Stomach (tissue), 4 donors: Measurements from ENCODE around the gene TEX26.

ENCODE experiments used
- POLR2A ChIP-seq, 4 donors: fragments of 450-650 bp; IDR thresholded peaks; one replicate each; pipeline ENCODE4 v1.6.1; 2016; ENCODE audit warnings: antibody characterized with exemption in 4 of 4, control low read depth in 2 of 4, mild to moderate bottlenecking in 1 of 4, moderate library complexity in 1 of 4
- POLR2AphosphoS5 ChIP-seq, 3 donors: sonication (generic); formaldehyde crosslinking; IDR thresholded peaks; one replicate each; pipeline ENCODE4 v1.6.1; 2016; ENCODE audit warnings: antibody characterized with exemption in 3 of 3
- TF ChIP-seq, protein P1 (sequence below), 7 experiments: fragments of 450-650 bp in 4 of 7; fragments of 200-600 bp in 3 of 7; sonication (generic) in 3 of 7; IDR thresholded peaks; one replicate each; pipeline ENCODE4 v1.5.1; 2016 to 2019; ENCODE audit warnings: antibody characterized with exemption in 7 of 7, control low read depth in 2 of 7, mild to moderate bottlenecking in 1 of 7

DNA sequence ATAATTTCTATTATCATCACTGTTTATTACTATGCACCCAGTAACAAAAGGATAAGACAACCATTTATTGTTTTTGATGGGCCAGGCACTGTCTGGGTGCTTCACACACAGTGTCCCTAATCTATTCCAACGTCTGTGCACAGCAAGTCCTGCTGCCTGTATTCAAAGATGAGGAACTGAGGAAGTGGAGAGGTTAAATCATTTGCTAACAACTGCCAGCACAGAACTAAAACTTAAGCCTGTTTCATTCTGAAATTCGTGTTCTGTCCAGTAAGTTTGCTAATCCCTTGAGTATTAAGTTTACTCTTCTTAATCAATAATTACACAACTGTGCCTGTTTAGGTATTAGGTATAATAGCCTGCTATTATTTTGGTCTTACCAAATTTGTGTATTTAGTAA lies 41.9 kb downstream of the TEX26 start:
- TF ChIP-seq POLR2AphosphoS5 (IDR thresholded peaks at IDR 0.05) (no peak), POLR2A (IDR thresholded peaks at IDR 0.05) (no peak)
- TF ChIP-seq, protein P1, sequence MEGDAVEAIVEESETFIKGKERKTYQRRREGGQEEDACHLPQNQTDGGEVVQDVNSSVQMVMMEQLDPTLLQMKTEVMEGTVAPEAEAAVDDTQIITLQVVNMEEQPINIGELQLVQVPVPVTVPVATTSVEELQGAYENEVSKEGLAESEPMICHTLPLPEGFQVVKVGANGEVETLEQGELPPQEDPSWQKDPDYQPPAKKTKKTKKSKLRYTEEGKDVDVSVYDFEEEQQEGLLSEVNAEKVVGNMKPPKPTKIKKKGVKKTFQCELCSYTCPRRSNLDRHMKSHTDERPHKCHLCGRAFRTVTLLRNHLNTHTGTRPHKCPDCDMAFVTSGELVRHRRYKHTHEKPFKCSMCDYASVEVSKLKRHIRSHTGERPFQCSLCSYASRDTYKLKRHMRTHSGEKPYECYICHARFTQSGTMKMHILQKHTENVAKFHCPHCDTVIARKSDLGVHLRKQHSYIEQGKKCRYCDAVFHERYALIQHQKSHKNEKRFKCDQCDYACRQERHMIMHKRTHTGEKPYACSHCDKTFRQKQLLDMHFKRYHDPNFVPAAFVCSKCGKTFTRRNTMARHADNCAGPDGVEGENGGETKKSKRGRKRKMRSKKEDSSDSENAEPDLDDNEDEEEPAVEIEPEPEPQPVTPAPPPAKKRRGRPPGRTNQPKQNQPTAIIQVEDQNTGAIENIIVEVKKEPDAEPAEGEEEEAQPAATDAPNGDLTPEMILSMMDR (IDR thresholded peaks at IDR 0.05), result no peak
